HCT116 (cell line): Measurements from ENCODE around the gene CAGE1. TPM values are rescaled to one million over a fixed set of nuclear protein-coding genes. Genes with fewer than 3 reads are reported as not detected.

Experiments
- ATAC-seq: fragments of 200-7000 bp; cut with Tn5 transposase; 2 replicates; pipeline ENCODE4 v1.9.1; 2020; ENCODE audit warnings: mild to moderate bottlenecking, moderate library complexity
- BruUV-seq: library from RNA; stranded (reverse); fragments of 400-500 nt; replicated peaks from 2 replicates; lab custom pipeline; 2021; lab: Mats Ljungman, UMichigan
- CTCF ChIA-PET: fragments of 300-600 bp; sonication (Branson Sonifier 250); formaldehyde crosslinking; loops from one replicate; lab custom pipeline; 2021; ENCODE audit warnings: antibody characterized with exemption; lab: Charles Lee
- POLR2A ChIA-PET: fragments of 300-600, 350-600 bp; sonication (Branson Sonifier 250); formaldehyde crosslinking; loops from one replicate; lab custom pipeline; 2021; ENCODE audit warnings: antibody characterized with exemption; lab: Charles Lee
- RAD21 ChIA-PET, 2 experiments: fragments of 300-600 bp; sonication (Branson Sonifier 250); formaldehyde crosslinking; loops; one replicate each; lab custom pipeline; 2023; ENCODE audit warnings: low total read pairs in 2 of 2; ENCODE audit not compliant: uncharacterized antibody in 2 of 2, unreplicated experiment in 2 of 2, low non-redundant PET in 1 of 2; lab: Charles Lee
- DNase-seq: peaks from one replicate; pipeline ENCODE4 v3.0.0-alpha.2; 2010; ENCODE audit warnings: low read depth, low spot score
- H2AFZ ChIP-seq: fragments of 200-600 bp; shearing (Covaris generic), sonication (generic); 2 replicates; pipeline ENCODE4 v1.6.1; 2017; ENCODE audit warnings: low read depth, mixed run types, mixed read lengths, antibody characterized with exemption, low read length; ENCODE audit not compliant: poor library complexity, severe bottlenecking
- H3K27ac ChIP-seq: 2 replicates; pipeline ENCODE4 v1.5.1; 2012; ENCODE audit warnings: low read depth, low read length
- H3K27me3 ChIP-seq: fragments of 200-600 bp; sonication (generic); 2 replicates; pipeline ENCODE4 v1.6.1; 2016; ENCODE audit warnings: mixed run types, low read length, mixed read lengths; ENCODE audit not compliant: insufficient read depth
- H3K36me3 ChIP-seq, 2 experiments: fragments of 200-500 bp in 1 of 2; fragments of 200-600 bp in 1 of 2; sonication (Bioruptor generic) in 1 of 2; sonication (generic) in 1 of 2; 2 replicates each; pipeline versions ENCODE4 v1.5.1 to v1.6.1; 2014 to 2016; ENCODE audit warnings: low read length in 2 of 2, inconsistent platforms in 1 of 2, mixed read lengths in 1 of 2, mixed run types in 1 of 2; ENCODE audit not compliant: insufficient read depth in 2 of 2, control insufficient read depth in 1 of 2
- H3K4me1 ChIP-seq, 2 experiments: fragments of 200-600 bp in 1 of 2; sonication (generic) in 1 of 2; 2 replicates each; pipeline versions ENCODE4 v1.5.1 to v1.6.1; 2012 to 2017; ENCODE audit warnings: low read length in 2 of 2, inconsistent platforms in 1 of 2, mild to moderate bottlenecking in 1 of 2, mixed read lengths in 1 of 2, mixed run types in 1 of 2, moderate library complexity in 1 of 2; ENCODE audit not compliant: insufficient read depth in 2 of 2, control insufficient read depth in 1 of 2
- H3K4me2 ChIP-seq: fragments of 200-600 bp; sonication (generic); 2 replicates; pipeline ENCODE4 v1.6.1; 2017; ENCODE audit warnings: mixed run types, low read length, mixed read lengths
- H3K4me3 ChIP-seq, 2 experiments: fragments of 200-600 bp in 1 of 2; sonication (generic) in 1 of 2; replicated peaks in 1 of 2; 2 replicates each; pipeline ENCODE4 v1.5.1; 2011 to 2016; ENCODE audit warnings: low read length in 2 of 2, control low read depth in 1 of 2, low read depth in 1 of 2, mild to moderate bottlenecking in 1 of 2, mixed read lengths in 1 of 2, mixed run types in 1 of 2
- H3K79me2 ChIP-seq: fragments of 200-600 bp; sonication (generic); 2 replicates; pipeline ENCODE4 v1.6.1; 2017; ENCODE audit warnings: mild to moderate bottlenecking, mixed run types, low read length, moderate library complexity, mixed read lengths; ENCODE audit not compliant: insufficient read depth
- H3K9ac ChIP-seq: fragments of 200-600 bp; sonication (generic); 2 replicates; pipeline ENCODE4 v1.6.1; 2016; ENCODE audit warnings: low read length, mixed read lengths
- H3K9me2 ChIP-seq: fragments of 200-600 bp; sonication (generic), shearing (Covaris generic); 2 replicates; pipeline ENCODE4 v1.6.1; 2017; ENCODE audit warnings: mixed run types, mild to moderate bottlenecking, moderate library complexity; ENCODE audit not compliant: insufficient read depth
- H3K9me3 ChIP-seq, 2 experiments: fragments of 200-500 bp in 1 of 2; fragments of 200-600 bp in 1 of 2; sonication (Bioruptor generic) in 1 of 2; sonication (generic) in 1 of 2; 2 replicates each; pipeline ENCODE4 v1.6.1; 2014 to 2017; ENCODE audit warnings: low read length in 2 of 2, mixed read lengths in 2 of 2, inconsistent platforms in 1 of 2, low read depth in 1 of 2, mild to moderate bottlenecking in 1 of 2, mixed run types in 1 of 2, moderate library complexity in 1 of 2; ENCODE audit not compliant: control insufficient read depth in 1 of 2, insufficient read depth in 1 of 2
- H4K20me1 ChIP-seq: fragments of 200-600 bp; sonication (generic), shearing (Covaris generic); 2 replicates; pipeline ENCODE4 v1.6.1; 2017; ENCODE audit warnings: mixed run types, mild to moderate bottlenecking, moderate library complexity; ENCODE audit not compliant: insufficient read depth
- ATF3 ChIP-seq: IDR thresholded peaks from 2 replicates; pipeline ENCODE4 v1.6.1; 2012
- EGR1 ChIP-seq: IDR thresholded peaks from 2 replicates; pipeline ENCODE4 v1.6.1; 2012; ENCODE audit warnings: low read depth
- ELF1 ChIP-seq: IDR thresholded peaks from 2 replicates; pipeline ENCODE4 v1.6.1; 2012; ENCODE audit warnings: low read depth, borderline replicate concordance
- EZH2phosphoT487 ChIP-seq: fragments of 200-600 bp; IDR thresholded peaks from 2 replicates; pipeline ENCODE4 v1.6.1; 2018; ENCODE audit warnings: antibody characterized with exemption, borderline replicate concordance
- JUND ChIP-seq: IDR thresholded peaks from 2 replicates; pipeline ENCODE4 v1.6.1; 2012
- MAX ChIP-seq: IDR thresholded peaks from 2 replicates; pipeline ENCODE4 v1.6.1; 2012
- POLR2A ChIP-seq: IDR thresholded peaks from 2 replicates; pipeline ENCODE4 v1.7.0; 2011; ENCODE audit warnings: borderline replicate concordance; ENCODE audit not compliant: insufficient read depth, insufficient read length; ENCODE audit errors: extremely low read depth
- YY1 ChIP-seq: IDR thresholded peaks from 2 replicates; pipeline ENCODE4 v1.6.1; 2011; ENCODE audit warnings: low read length, low read depth, moderate library complexity, mild to moderate bottlenecking; ENCODE audit not compliant: insufficient replicate concordance; ENCODE audit errors: extremely low read depth
- ZFX ChIP-seq: fragments of 450-650 bp; IDR thresholded peaks from 2 replicates; pipeline ENCODE4 v1.6.1; 2017
- intact Hi-C: fragments of 100-400 bp; cut with micrococcal nuclease; formaldehyde crosslinking; loops from 2 replicates; pipeline ENCODE4 v1.10.0; 2022
- total RNA-seq: library from RNA; stranded (reverse); gene quantifications from one replicate; pipeline ENCODE4 v1.2.1, GENCODE V29; 2021; ENCODE audit not compliant: unreplicated experiment
- TF ChIP-seq, protein P1 (sequence below): IDR thresholded peaks from 2 replicates; pipeline ENCODE4 v1.6.1; 2012; ENCODE audit warnings: low read depth

Gene CAGE1
- total RNA-seq, 1 experiment from 2014 or later, result 0.20 TPM

DNA sequence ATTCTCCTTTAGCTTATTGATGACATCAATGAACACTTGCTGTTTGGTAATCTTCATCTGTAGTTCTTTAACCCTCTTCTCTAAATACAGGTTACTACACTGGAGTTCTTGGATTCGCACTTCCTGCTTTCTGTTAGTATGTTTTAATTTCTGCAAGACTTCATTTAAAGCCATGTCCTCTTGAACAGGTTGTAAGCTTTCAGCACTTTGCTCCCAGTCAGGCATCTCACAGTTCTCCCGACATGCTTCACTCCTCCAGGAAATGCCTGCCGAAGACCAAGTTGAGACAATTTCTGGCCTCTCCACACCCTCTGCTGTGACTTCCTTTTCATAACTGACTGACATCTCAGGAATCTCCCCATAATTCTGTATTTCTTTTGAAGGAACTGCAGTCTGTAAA, 15.8 kb downstream of the CAGE1 start:
- no peak overlapping the region for H2AFZ ChIP-seq
- no peak overlapping the region for H3K4me2 ChIP-seq
- H3K79me2 ChIP-seq, result no peaks in the 10 kb centered on the region
- no peaks in the 10 kb centered on the region for H4K20me1 ChIP-seq
- RAD21 ChIA-PET, result no interaction called here
- no peaks in the 10 kb centered on the region for H3K4me1 ChIP-seq
- TF ChIP-seq ELF1, result no peak
- TF ChIP-seq JUND, result no peak
- no peak for TF ChIP-seq MAX
- no peak for TF ChIP-seq ZFX
- no peak for TF ChIP-seq POLR2A
- TF ChIP-seq YY1, result no peak
- no peak for TF ChIP-seq ATF3
- TF ChIP-seq EZH2phosphoT487, result no peak
- TF ChIP-seq, protein P1, sequence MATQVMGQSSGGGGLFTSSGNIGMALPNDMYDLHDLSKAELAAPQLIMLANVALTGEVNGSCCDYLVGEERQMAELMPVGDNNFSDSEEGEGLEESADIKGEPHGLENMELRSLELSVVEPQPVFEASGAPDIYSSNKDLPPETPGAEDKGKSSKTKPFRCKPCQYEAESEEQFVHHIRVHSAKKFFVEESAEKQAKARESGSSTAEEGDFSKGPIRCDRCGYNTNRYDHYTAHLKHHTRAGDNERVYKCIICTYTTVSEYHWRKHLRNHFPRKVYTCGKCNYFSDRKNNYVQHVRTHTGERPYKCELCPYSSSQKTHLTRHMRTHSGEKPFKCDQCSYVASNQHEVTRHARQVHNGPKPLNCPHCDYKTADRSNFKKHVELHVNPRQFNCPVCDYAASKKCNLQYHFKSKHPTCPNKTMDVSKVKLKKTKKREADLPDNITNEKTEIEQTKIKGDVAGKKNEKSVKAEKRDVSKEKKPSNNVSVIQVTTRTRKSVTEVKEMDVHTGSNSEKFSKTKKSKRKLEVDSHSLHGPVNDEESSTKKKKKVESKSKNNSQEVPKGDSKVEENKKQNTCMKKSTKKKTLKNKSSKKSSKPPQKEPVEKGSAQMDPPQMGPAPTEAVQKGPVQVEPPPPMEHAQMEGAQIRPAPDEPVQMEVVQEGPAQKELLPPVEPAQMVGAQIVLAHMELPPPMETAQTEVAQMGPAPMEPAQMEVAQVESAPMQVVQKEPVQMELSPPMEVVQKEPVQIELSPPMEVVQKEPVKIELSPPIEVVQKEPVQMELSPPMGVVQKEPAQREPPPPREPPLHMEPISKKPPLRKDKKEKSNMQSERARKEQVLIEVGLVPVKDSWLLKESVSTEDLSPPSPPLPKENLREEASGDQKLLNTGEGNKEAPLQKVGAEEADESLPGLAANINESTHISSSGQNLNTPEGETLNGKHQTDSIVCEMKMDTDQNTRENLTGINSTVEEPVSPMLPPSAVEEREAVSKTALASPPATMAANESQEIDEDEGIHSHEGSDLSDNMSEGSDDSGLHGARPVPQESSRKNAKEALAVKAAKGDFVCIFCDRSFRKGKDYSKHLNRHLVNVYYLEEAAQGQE, result no peak
- no peak for TF ChIP-seq EGR1
- H3K36me3 ChIP-seq, result no peaks in the 10 kb centered on the region
- no peak overlapping the region for H3K4me3 ChIP-seq
- H3K9me3 ChIP-seq, result no peaks in the 10 kb centered on the region
- CTCF ChIA-PET, result no interaction called here
- H3K9me2 ChIP-seq, result no peaks in the 10 kb centered on the region
- DNase-seq (no peak), ATAC-seq (no peak)
- intact Hi-C loops, result no loop called here
- H3K9ac ChIP-seq, result no peak overlapping the region
- BruUV-seq, result no TSS peak
- H3K27ac ChIP-seq, result no peak overlapping the region
- no peaks in the 10 kb centered on the region for H3K27me3 ChIP-seq
- POLR2A ChIA-PET, result no interaction called here
